HUES6 (cell line): ENCODE data around the gene HIVEP3.

Experiments
- H3K27ac ChIP-seq: 2 replicates; pipeline ENCODE4 v1.7.0; 2013; ENCODE audit warnings: low read depth, mild to moderate bottlenecking, low read length, inconsistent platforms
- H3K27me3 ChIP-seq: 2 replicates; pipeline ENCODE4 v1.6.1; 2013; ENCODE audit warnings: low read length; ENCODE audit not compliant: control insufficient read depth, insufficient read depth
- H3K36me3 ChIP-seq: 2 replicates; pipeline ENCODE4 v1.6.1; 2013; ENCODE audit warnings: low read length; ENCODE audit not compliant: control insufficient read depth, insufficient read depth
- H3K4me1 ChIP-seq: 2 replicates; pipeline ENCODE4 v1.6.1; 2013; ENCODE audit warnings: low read length; ENCODE audit not compliant: control insufficient read depth, insufficient read depth
- H3K4me3 ChIP-seq: 2 replicates; pipeline ENCODE4 v1.5.1; 2013; ENCODE audit warnings: low read depth, low read length
- H3K9ac ChIP-seq: one replicate; pipeline ENCODE4 v1.6.1; 2013; ENCODE audit warnings: mild to moderate bottlenecking, low read length
- H3K9me3 ChIP-seq: 2 replicates; pipeline ENCODE4 v1.6.1; 2013; ENCODE audit warnings: low read depth, low read length; ENCODE audit not compliant: control insufficient read depth, insufficient read depth

Gene HIVEP3

GRCh38 chr1:41847733-41848132 lies 71.0 kb downstream of the HIVEP3 start:
- no peak overlapping the region for H3K9ac ChIP-seq
- no peak overlapping the region for H3K4me3 ChIP-seq
- H3K27ac ChIP-seq = no peak overlapping the region
- no peaks in the 10 kb centered on the region for H3K9me3 ChIP-seq
- H3K27me3 ChIP-seq = peaks cover 8% of the 10 kb centered on the region; the same call in 1 of the 2 replicates
- no peaks in the 10 kb centered on the region for H3K36me3 ChIP-seq
- peaks cover 19% of the 10 kb centered on the region for H3K4me1 ChIP-seq

GRCh38 chr1:41846625-41847405 lies 71.9 kb downstream of the HIVEP3 start:
- no peaks in the 10 kb centered on the region for H3K36me3 ChIP-seq
- H3K27ac ChIP-seq = no peak overlapping the region
- no peak overlapping the region for H3K9ac ChIP-seq
- H3K9me3 ChIP-seq = no peaks in the 10 kb centered on the region
- H3K4me1 ChIP-seq = peaks cover 22% of the 10 kb centered on the region
- peaks cover 8% of the 10 kb centered on the region; the same call in 1 of the 2 replicates for H3K27me3 ChIP-seq
- H3K4me3 ChIP-seq = no peak overlapping the region

- peaks cover 8% of the 10 kb centered on the region; the same call in 1 of the 2 replicates for H3K27me3 ChIP-seq
- no peak overlapping the region for H3K9ac ChIP-seq
- H3K36me3 ChIP-seq = no peaks in the 10 kb centered on the region
- no peaks in the 10 kb centered on the region for H3K9me3 ChIP-seq
- no peak overlapping the region for H3K4me3 ChIP-seq
- H3K4me1 ChIP-seq = peaks cover 17% of the 10 kb centered on the region
- H3K27ac ChIP-seq = no peak overlapping the region
These were observed 73.9 kb downstream of the HIVEP3 start for GRCh38 chr1:41844781-41845272.

- peaks cover 17% of the 10 kb centered on the region for H3K4me1 ChIP-seq
- peaks cover 8% of the 10 kb centered on the region; the same call in 1 of the 2 replicates for H3K27me3 ChIP-seq
- H3K4me3 ChIP-seq = no peak overlapping the region
- H3K9ac ChIP-seq = no peak overlapping the region
- H3K27ac ChIP-seq = no peak overlapping the region
- no peaks in the 10 kb centered on the region for H3K9me3 ChIP-seq
- no peaks in the 10 kb centered on the region for H3K36me3 ChIP-seq
These were observed 74.5 kb downstream of the HIVEP3 start for GRCh38 chr1:41844255-41844654.

DNA sequence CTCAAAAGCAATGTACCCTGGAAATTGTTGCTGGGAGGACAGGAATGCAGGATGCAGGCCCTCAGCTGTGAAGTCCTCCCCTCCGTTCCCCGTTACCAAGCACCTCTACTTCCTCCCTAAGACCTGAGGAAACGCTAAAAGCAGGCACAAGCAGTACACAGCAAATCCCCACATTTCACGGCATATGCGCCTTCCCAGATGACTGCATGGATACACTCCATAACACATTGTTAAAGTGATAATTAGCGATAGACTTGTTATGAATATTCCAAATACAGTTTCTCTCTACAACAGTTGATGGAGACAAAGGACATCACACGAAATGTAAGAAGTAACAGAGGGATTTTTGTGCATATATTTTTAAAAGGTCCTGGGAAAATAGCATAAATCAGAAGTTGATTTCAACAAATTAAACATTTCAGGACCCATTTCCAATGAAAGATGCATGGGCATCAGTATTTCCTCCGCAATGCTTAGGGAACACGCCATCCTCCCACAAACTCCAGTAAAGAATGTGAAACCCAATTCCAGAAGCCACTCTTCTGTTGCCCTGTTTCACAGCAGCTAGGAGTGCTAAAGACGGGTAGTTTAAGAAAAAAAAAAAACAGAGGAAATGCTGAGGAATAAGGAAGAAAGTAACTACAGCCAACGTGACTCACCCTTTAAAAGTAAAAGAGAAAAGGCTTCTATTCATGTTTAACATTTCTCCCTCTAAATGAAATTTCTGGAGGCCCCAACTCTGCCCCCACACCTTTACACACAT lies 75.5 kb downstream of the HIVEP3 start:
- Histone ChIP-seq H3K9ac (no peak overlapping the region), H3K9me3 (no peaks in the 10 kb centered on the region), H3K4me3 (no peak overlapping the region), H3K4me1 (peaks cover 17% of the 10 kb centered on the region), H3K36me3 (no peaks in the 10 kb centered on the region), H3K27me3 (peaks cover under 1% of the 10 kb centered on the region; the same call in 1 of the 2 replicates), H3K27ac (no peak overlapping the region)

DNA sequence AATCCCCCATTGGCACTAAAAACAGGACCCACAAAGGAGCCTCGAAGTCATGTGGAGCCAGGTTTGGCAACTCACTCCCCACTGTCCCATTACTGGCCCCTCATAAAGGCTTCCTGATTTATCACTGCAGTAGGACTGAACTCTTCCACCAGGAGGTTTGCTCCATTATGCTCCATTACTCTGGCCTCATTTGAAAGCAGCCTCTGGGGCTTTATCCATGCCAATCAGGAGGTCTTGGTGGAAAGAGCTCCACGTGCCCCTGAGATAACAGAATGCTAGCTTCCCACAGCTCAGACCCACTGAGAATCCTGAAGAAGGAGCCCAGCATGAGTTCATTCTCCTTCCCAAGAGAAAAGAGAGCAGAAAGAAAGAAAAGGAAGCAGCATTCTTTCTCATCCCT lies 76.4 kb downstream of the HIVEP3 start:
- Histone ChIP-seq H3K27me3 (no peaks in the 10 kb centered on the region), H3K36me3 (no peaks in the 10 kb centered on the region), H3K9ac (no peak overlapping the region), H3K4me3 (no peak overlapping the region), H3K9me3 (no peaks in the 10 kb centered on the region), H3K27ac (no peak overlapping the region), H3K4me1 (peaks cover 17% of the 10 kb centered on the region)

DNA sequence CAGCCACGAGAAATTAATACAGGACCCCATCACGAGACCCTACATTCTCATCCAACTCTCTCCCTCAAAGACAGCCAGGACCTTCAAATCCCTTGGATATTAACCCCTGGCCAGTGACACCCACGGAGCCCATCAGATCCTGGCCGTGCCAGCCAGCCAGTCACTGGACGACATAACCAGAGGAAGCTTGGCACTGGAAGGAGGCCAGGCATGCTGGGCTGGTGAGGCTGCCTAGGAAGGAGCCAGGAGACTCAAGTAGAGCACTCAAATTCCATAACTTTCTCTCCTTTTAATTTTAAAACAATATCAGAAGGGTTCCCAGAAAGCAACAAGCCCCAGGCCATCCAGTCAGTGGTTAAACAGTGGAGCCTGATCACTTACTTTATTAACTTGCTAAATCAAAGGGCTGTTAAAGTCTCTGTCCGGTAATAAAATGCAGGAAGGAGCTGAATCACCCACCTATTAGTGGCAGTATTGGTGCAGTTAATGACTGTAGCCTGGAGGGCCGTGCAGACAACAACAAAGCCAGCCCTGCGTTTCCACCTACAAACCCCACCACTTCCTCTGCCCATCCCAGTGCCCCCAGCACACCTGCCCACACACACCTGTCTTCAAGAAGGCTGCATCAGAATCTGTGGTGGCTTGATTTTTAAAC lies 78.0 kb downstream of the HIVEP3 start:
- no peaks in the 10 kb centered on the region for H3K36me3 ChIP-seq
- H3K27ac ChIP-seq = no peak overlapping the region
- H3K27me3 ChIP-seq = no peaks in the 10 kb centered on the region
- H3K4me3 ChIP-seq = no peak overlapping the region
- H3K9me3 ChIP-seq = no peaks in the 10 kb centered on the region
- no peak overlapping the region for H3K9ac ChIP-seq
- H3K4me1 ChIP-seq = peaks cover 17% of the 10 kb centered on the region

GRCh38 chr1:41838266-41838665 lies 80.5 kb downstream of the HIVEP3 start:
- Histone ChIP-seq H3K27ac (no peak overlapping the region), H3K4me3 (no peak overlapping the region), H3K4me1 (peaks cover 9% of the 10 kb centered on the region), H3K27me3 (no peaks in the 10 kb centered on the region), H3K9ac (no peak overlapping the region), H3K36me3 (no peaks in the 10 kb centered on the region), H3K9me3 (no peaks in the 10 kb centered on the region)

DNA sequence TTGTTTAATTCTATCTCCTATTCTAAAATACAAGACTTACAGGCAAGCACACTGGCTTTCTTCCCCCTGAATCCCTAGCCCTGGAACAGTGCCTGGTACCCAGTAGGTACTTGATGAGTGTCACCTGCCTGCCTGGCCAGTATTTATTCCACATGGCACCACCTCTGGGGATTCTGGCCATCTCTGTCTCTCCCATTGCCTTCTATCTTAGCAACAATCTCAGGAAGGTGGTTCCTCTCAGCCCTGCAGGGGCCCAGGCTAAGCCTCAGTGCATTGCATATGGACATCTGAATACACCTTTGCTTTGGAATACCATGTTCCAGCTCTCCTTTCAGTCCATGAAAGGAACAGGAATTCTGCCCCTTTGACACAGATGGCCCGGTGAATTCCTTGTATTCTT lies 81.0 kb downstream of the HIVEP3 start:
- Histone ChIP-seq H3K9ac (no peak overlapping the region), H3K4me3 (no peak overlapping the region), H3K27me3 (no peaks in the 10 kb centered on the region), H3K4me1 (peaks cover 3% of the 10 kb centered on the region; the same call in 1 of the 2 replicates), H3K36me3 (no peaks in the 10 kb centered on the region), H3K27ac (no peak overlapping the region), H3K9me3 (no peaks in the 10 kb centered on the region)

GRCh38 chr1:41835485-41835884 lies 83.2 kb downstream of the HIVEP3 start:
- Histone ChIP-seq H3K4me1 (no peaks in the 10 kb centered on the region), H3K36me3 (no peaks in the 10 kb centered on the region), H3K9ac (no peak overlapping the region), H3K27ac (no peak overlapping the region), H3K27me3 (no peaks in the 10 kb centered on the region), H3K9me3 (no peaks in the 10 kb centered on the region), H3K4me3 (no peak overlapping the region)
